Tibial artery (tissue), 4 donors: Measurements from ENCODE around the gene CDC42EP4.

Source experiments
- DNase-seq, 2 donors: peaks; one replicate each; pipeline ENCODE4 v3.0.0-alpha.2; 2019
- H3K27ac ChIP-seq, 2 donors: fragments of 200-600 bp; sonication (generic) in 1 of 2; 1 replicate in 1 of 2; 2 replicates in 1 of 2; pipeline ENCODE4 v1.5.1; 2018 to 2019; ENCODE audit warnings: mild to moderate bottlenecking in 1 of 2
- H3K27me3 ChIP-seq, 2 donors: fragments of 200-600 bp; sonication (generic) in 1 of 2; one replicate each; pipeline versions ENCODE4 v1.5.1 to v1.6.0; 2016 to 2019
- H3K36me3 ChIP-seq, 3 donors: fragments of 200-600 bp; sonication (generic) in 2 of 3; one replicate each; pipeline ENCODE4 v1.5.1; 2016 to 2019; ENCODE audit warnings: mild to moderate bottlenecking in 2 of 3
- H3K4me1 ChIP-seq, 4 donors: fragments of 200-600 bp; sonication (generic) in 2 of 4; 1 replicate in 3 of 4; 2 replicates in 1 of 4; pipeline ENCODE4 v1.5.1; 2016 to 2019
- H3K4me3 ChIP-seq, 2 donors: fragments of 200-600 bp; sonication (generic) in 1 of 2; 1 replicate in 1 of 2; 2 replicates in 1 of 2; pipeline ENCODE4 v1.5.1; 2018 to 2019; ENCODE audit warnings: mild to moderate bottlenecking in 2 of 2
- H3K9me3 ChIP-seq, 3 donors: fragments of 200-600 bp; sonication (generic) in 1 of 3; one replicate each; pipeline ENCODE4 v1.5.1; 2016 to 2019
- intact Hi-C: fragments of 100-400 bp; cut with DNase I; formaldehyde crosslinking; loops from one replicate; pipeline ENCODE4 v1.15.0; 2023; ENCODE audit warnings: low total_unique reads
- TF ChIP-seq, protein P1 (sequence below), 2 experiments: fragments of 200-600 bp in 1 of 2; fragments of 450-650 bp in 1 of 2; IDR thresholded peaks; one replicate each; pipeline ENCODE4 v1.5.1; 2017 to 2019; ENCODE audit warnings: antibody characterized with exemption in 2 of 2, mild to moderate bottlenecking in 1 of 2, moderate library complexity in 1 of 2

CDC42EP4 gene

DNA sequence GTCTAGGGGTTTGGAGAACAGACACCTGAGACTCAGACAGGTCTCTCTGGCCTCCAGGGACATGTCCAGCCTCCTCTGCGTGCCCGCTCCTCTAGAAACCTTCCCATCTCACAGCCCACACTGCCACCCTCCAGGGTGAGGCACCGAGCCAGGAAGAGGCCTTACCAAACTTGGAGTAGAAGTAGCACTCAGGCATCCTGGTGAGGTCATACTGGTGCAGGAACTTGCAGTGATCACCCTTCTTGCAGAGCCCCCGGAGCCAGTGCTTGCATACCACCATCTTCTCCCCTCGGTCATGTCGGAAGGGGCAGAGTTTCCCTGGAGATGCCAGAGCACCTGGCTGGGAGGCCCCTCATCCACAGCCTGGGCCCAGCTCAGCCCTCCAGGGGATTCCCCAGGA is 54.3 kb downstream of the CDC42EP4 start:
- Histone ChIP-seq H3K27ac (no peak overlapping the region), H3K9me3 (no peaks in the 10 kb centered on the region), H3K36me3 (no peaks in the 10 kb centered on the region), H3K4me3 (no peak overlapping the region), H3K4me1 (peaks cover 0 to 7% (median 0%) of the 10 kb centered on the region in 4 donors), H3K27me3 (no peaks in the 10 kb centered on the region)
- TF ChIP-seq, protein P1, sequence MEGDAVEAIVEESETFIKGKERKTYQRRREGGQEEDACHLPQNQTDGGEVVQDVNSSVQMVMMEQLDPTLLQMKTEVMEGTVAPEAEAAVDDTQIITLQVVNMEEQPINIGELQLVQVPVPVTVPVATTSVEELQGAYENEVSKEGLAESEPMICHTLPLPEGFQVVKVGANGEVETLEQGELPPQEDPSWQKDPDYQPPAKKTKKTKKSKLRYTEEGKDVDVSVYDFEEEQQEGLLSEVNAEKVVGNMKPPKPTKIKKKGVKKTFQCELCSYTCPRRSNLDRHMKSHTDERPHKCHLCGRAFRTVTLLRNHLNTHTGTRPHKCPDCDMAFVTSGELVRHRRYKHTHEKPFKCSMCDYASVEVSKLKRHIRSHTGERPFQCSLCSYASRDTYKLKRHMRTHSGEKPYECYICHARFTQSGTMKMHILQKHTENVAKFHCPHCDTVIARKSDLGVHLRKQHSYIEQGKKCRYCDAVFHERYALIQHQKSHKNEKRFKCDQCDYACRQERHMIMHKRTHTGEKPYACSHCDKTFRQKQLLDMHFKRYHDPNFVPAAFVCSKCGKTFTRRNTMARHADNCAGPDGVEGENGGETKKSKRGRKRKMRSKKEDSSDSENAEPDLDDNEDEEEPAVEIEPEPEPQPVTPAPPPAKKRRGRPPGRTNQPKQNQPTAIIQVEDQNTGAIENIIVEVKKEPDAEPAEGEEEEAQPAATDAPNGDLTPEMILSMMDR (IDR thresholded peaks at IDR 0.05), result no peak
- DNase-seq, result peak in 1 of 2 donors; percentile 65
- intact Hi-C loops, result no loop called here

DNA sequence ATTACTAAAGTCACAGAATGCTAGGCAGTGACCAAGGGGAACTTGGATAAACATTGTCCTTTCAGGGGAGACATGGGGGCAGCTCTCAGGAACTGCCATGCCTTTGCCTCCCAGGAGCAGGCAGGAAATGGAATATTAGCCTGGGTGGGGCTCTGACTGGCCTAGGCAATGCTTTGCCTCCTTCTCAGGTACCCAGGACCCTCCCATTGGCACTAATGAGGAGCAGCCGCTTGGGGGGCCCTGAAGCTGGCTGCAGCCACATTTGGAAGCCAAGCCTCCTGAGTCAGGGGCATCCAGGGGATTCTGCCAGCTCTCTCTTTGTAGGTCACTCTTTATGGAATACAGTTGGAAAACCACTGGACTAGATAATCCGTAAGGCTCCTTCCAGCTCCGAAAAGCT is 55.6 kb downstream of the CDC42EP4 start:
- H3K9me3 ChIP-seq, result no peaks in the 10 kb centered on the region
- no peak overlapping the region for H3K4me3 ChIP-seq
- peaks cover 0 to 7% (median 0%) of the 10 kb centered on the region in 4 donors for H3K4me1 ChIP-seq
- intact Hi-C loops, result no loop called here
- H3K36me3 ChIP-seq, result no peaks in the 10 kb centered on the region
- peak in 1 of 2 donors; percentile 43 for DNase-seq
- no peak overlapping the region for H3K27ac ChIP-seq
- TF ChIP-seq, protein P1 (IDR thresholded peaks at IDR 0.05), result no peak
- H3K27me3 ChIP-seq, result no peaks in the 10 kb centered on the region

DNA sequence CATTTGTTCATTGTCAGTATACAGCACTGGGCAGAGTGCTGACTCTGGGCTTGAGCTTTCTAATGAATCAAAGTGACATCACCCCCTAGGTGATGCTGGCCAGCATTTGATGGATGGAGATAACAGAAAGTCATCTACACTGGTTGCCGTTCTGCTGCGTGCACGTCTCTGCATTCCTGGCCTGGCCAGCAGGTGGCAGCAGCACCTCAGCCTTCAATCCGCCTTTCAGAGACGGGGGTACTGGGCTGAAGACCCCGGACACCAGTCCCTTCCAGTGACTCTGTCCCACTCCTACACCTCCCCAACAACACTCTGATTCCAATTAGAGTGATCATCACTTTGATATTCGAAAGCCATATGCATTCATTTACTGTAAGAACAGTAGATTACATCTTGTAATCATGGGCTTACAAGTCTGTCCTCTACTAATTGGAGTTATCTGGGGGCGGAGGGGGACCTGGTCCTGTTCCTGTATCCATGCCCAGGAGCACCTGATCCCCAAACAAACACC is 56.1 kb downstream of the CDC42EP4 start:
- peak in 1 of 2 donors; percentile 70 for DNase-seq
- H3K27me3 ChIP-seq, result no peaks in the 10 kb centered on the region
- no peaks in the 10 kb centered on the region for H3K9me3 ChIP-seq
- H3K4me3 ChIP-seq, result no peak overlapping the region
- intact Hi-C loops, result loop anchor here (1.0 kb wide), 1 partner anchor 113 kb away; no protein-coding TSS in a partner anchor
- peaks cover 0 to 7% (median 0%) of the 10 kb centered on the region in 4 donors for H3K4me1 ChIP-seq
- TF ChIP-seq, protein P1 (IDR thresholded peaks at IDR 0.05), result peak; percentile 99
- H3K27ac ChIP-seq, result no peak overlapping the region
- no peaks in the 10 kb centered on the region for H3K36me3 ChIP-seq

DNA sequence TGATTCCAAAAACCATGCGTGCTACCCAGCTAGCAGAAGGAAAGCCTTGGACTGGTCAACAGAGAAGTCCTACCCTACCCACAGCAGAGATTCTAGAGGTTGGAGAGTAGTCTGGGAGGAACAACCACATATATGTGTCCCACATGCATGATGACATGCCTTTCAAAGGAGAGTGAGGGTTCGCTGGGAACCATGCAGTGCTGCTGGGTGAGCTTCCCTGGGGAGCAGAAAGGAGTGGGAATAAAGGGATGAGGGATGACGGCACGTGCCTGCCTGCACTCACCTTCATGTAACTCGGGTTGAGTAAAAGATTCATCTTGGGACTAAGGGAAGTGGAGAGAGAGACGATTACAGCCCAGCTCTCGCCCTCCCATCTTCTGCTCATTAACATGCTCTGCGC is 59.9 kb downstream of the CDC42EP4 start:
- H3K4me1 ChIP-seq, result peaks cover 0 to 3% (median 0%) of the 10 kb centered on the region in 4 donors
- no peak for DNase-seq
- no peaks in the 10 kb centered on the region for H3K9me3 ChIP-seq
- H3K36me3 ChIP-seq, result peaks cover 0 to 21% (median 6%) of the 10 kb centered on the region in 3 donors
- TF ChIP-seq, protein P1 (IDR thresholded peaks at IDR 0.05), result no peak
- H3K27ac ChIP-seq, result no peak overlapping the region
- no peaks in the 10 kb centered on the region for H3K27me3 ChIP-seq
- no peak overlapping the region for H3K4me3 ChIP-seq
- intact Hi-C loops, result no loop called here

DNA sequence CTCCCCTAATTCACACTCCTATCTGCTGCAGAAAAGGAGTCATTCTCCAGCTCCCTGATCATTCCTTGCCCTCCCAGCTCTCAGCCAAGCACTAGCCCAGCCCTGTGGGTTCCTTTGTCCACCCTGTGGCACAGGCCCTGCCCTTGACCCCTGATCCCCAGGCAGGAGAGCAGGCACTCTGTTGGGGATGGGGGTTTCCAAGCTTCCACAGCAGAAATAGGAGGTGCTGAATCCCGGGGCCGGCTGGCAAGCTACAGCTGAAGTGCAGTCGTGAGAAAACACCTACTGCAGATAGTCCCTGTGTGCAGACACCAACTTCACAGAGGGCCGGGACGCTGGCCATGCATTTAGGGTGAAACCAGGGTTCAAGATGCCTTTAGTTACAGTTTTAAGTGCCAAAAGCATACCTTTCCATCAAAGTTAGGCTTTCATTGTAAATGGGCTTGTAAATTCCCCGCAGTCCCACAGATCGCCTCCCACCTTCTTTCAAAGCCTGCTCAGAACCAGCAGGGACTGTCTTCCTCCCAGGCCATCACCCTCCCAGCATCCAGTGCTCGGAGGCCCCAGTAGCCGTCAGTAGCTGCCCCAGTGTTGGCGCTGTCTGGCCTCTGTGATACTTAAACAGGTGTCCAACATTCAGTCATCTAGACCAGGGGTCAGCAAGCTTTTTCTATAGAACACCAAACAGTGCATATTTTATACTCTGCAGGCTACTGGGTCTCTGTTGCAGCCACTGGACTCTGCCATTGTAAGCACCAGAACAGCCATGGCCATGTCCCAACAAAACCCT is 60.8 kb downstream of the CDC42EP4 start:
- Histone ChIP-seq H3K9me3 (no peaks in the 10 kb centered on the region), H3K27ac (no peak overlapping the region), H3K36me3 (peaks cover 0 to 28% (median 14%) of the 10 kb centered on the region in 3 donors), H3K4me3 (no peak overlapping the region), H3K4me1 (peaks cover 0 to 3% (median 0%) of the 10 kb centered on the region in 4 donors), H3K27me3 (no peaks in the 10 kb centered on the region)
- TF ChIP-seq, protein P1 (IDR thresholded peaks at IDR 0.05), result no peak
- no peak for DNase-seq
- intact Hi-C loops, result no loop called here
